Tibial nerve (tissue), 4 donors: ENCODE measurements around the gene PSMD8. TPM values are rescaled to one million over a fixed set of nuclear protein-coding genes. Genes with fewer than 3 reads are reported as not detected.
A peak's percentile ranks its signal among the peaks of the same experiment; 100 is the strongest.

Experiments
- DNase-seq, 2 donors: peaks; one replicate each; pipeline ENCODE4 v3.0.0-alpha.2; 2019; ENCODE audit warnings: low spot score in 2 of 2
- H3K27ac ChIP-seq, 4 donors: fragments of 200-600 bp; sonication (generic) in 3 of 4; one replicate each; pipeline ENCODE4 v1.5.1; 2017 to 2019; ENCODE audit warnings: mild to moderate bottlenecking in 1 of 4
- H3K27me3 ChIP-seq, 2 donors: fragments of 200-600 bp; sonication (generic) in 1 of 2; one replicate each; pipeline versions ENCODE4 v1.5.1 to v1.6.0; 2017 to 2019
- H3K36me3 ChIP-seq, 3 donors: fragments of 200-600 bp; sonication (generic); one replicate each; pipeline ENCODE4 v1.5.1; 2018 to 2019
- H3K4me1 ChIP-seq, 4 donors: fragments of 200-600 bp; sonication (generic) in 3 of 4; one replicate each; pipeline ENCODE4 v1.5.1; 2017 to 2019
- H3K4me3 ChIP-seq, 4 donors: fragments of 200-600 bp; sonication (generic) in 3 of 4; one replicate each; pipeline ENCODE4 v1.5.1; 2017 to 2019; ENCODE audit warnings: mild to moderate bottlenecking in 1 of 4, moderate library complexity in 1 of 4
- H3K9me3 ChIP-seq, 4 donors: fragments of 200-600 bp; sonication (generic) in 3 of 4; one replicate each; pipeline ENCODE4 v1.5.1; 2017 to 2019
- EP300 ChIP-seq, 2 donors: sonication (generic); formaldehyde crosslinking; IDR thresholded peaks; one replicate each; pipeline ENCODE4 v1.6.1; 2017; ENCODE audit warnings: antibody characterized with exemption in 2 of 2, mild to moderate bottlenecking in 1 of 2
- POLR2A ChIP-seq, 2 donors: fragments of 450-650 bp; IDR thresholded peaks; one replicate each; pipeline ENCODE4 v1.6.1; 2017; ENCODE audit warnings: antibody characterized with exemption in 2 of 2, mild to moderate bottlenecking in 2 of 2, moderate library complexity in 2 of 2
- WGBS, 2 donors: methylation state at CpG; one replicate each; pipeline ENCODE4 v1.1.5; 2018; 5-methylcytosine and 5-hydroxymethylcytosine counted together
- total RNA-seq, 4 donors: library from RNA; depleted of rRNA; stranded (reverse); fragments of >200 nt; gene quantifications; one replicate each; pipeline ENCODE4 v1.1.0, GENCODE V29; 2016
- TF ChIP-seq, protein P1 (sequence below), 5 experiments: fragments of 200-600 bp in 3 of 5; fragments of 450-650 bp in 2 of 5; sonication (generic) in 3 of 5; IDR thresholded peaks; one replicate each; pipeline ENCODE4 v1.5.1; 2016 to 2019; ENCODE audit warnings: antibody characterized with exemption in 5 of 5, mild to moderate bottlenecking in 3 of 5, moderate library complexity in 2 of 5

PSMD8 gene
- total RNA-seq, 4 donors from 2014 or later: 124 to 192 (median 174) TPM

DNA sequence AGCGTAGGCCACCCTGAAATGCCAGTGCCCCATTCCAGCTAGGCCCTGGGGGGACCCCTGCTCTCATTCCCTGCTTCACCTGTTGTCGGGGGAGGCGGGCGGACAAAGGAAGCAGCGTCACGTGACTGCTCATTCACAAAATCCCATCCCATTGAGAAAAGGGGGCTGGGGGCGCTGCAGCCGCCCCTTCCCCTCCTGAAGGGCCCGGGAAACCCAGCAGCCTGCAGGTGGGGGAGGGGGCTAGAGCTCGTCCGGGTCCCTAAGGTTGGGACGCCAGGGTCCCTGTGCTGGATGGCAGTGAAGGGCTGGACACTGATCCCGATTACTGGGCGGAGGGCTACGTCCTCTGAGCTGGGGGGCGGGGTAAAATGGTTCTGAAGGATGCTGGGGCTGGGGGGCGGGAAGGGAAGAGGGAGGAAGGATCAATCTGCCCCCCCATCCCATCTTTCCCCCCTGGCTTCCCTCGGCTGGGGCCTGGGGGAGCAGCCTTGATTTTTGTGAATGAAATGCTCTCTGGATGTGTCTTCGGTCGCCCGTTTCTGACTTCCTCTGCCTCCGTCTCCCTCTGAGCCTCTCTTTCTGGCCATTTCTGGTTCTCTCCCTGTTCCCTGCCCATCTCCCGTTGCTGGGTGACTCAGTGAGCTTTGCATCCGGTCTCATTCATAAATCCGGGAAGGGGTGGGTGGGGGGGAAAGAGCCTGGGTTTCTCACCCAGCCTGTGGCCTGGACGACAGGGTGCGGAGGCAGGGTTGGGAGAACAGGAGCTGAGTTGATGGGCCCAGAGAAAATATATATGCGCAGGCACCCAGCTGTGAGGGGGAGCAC lies 14.9 kb downstream of the PSMD8 start:
- no peak for DNase-seq
- peak overlapping the region in 3 of 4 donors; percentile 54 to 90 (median 82) for H3K27ac ChIP-seq
- H3K9me3 ChIP-seq: no peaks in the 10 kb centered on the region
- TF ChIP-seq POLR2A (IDR thresholded peaks at IDR 0.05) (no peak), EP300 (IDR thresholded peaks at IDR 0.05) (no peak)
- TF ChIP-seq, protein P1, sequence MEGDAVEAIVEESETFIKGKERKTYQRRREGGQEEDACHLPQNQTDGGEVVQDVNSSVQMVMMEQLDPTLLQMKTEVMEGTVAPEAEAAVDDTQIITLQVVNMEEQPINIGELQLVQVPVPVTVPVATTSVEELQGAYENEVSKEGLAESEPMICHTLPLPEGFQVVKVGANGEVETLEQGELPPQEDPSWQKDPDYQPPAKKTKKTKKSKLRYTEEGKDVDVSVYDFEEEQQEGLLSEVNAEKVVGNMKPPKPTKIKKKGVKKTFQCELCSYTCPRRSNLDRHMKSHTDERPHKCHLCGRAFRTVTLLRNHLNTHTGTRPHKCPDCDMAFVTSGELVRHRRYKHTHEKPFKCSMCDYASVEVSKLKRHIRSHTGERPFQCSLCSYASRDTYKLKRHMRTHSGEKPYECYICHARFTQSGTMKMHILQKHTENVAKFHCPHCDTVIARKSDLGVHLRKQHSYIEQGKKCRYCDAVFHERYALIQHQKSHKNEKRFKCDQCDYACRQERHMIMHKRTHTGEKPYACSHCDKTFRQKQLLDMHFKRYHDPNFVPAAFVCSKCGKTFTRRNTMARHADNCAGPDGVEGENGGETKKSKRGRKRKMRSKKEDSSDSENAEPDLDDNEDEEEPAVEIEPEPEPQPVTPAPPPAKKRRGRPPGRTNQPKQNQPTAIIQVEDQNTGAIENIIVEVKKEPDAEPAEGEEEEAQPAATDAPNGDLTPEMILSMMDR (IDR thresholded peaks at IDR 0.05): no peak
- peak overlapping the region in 3 of 4 donors; percentile 47 to 59 (median 48) for H3K4me3 ChIP-seq
- H3K27me3 ChIP-seq: peaks cover 0 to 17% of the 10 kb centered on the region in 2 donors
- WGBS, 2 donors: 3 to 4% methylated on average over 22 to 28 of the region's 28 CpGs
- H3K36me3 ChIP-seq: peaks cover 0 to 17% (median 0%) of the 10 kb centered on the region in 3 donors
- peaks cover 0 to 46% (median 23%) of the 10 kb centered on the region in 4 donors for H3K4me1 ChIP-seq

- whole genome bisulfite sequencing, 2 donors: 42 to 44% methylated on average over 15 to 22 of the region's 22 CpGs
- H3K27me3 ChIP-seq: peaks cover 0 to 22% of the 10 kb centered on the region in 2 donors
- H3K4me3 ChIP-seq: no peak overlapping the region
- H3K27ac ChIP-seq: peak overlapping the region in 2 of 4 donors; percentile 82 to 90
- peaks cover 0 to 50% (median 23%) of the 10 kb centered on the region in 4 donors for H3K4me1 ChIP-seq
- peaks cover 0 to 8% (median 0%) of the 10 kb centered on the region in 3 donors for H3K36me3 ChIP-seq
- TF ChIP-seq EP300 (IDR thresholded peaks at IDR 0.05) (no peak), POLR2A (IDR thresholded peaks at IDR 0.05) (no peak)
- TF ChIP-seq, protein P1 (IDR thresholded peaks at IDR 0.05): no peak
- no peak for DNase-seq
- H3K9me3 ChIP-seq: no peaks in the 10 kb centered on the region
These were observed 15.9 kb downstream of the PSMD8 start for GRCh38 chr19:38389957-38390924.

- DNase-seq: no peak
- 58 to 70% methylated on average over 8 of the region's 8 CpGs for WGBS, 2 donors
- Histone ChIP-seq H3K9me3 (no peaks in the 10 kb centered on the region), H3K36me3 (peaks cover 0 to 6% (median 0%) of the 10 kb centered on the region in 3 donors), H3K4me3 (no peak overlapping the region), H3K27me3 (peaks cover 0 to 27% of the 10 kb centered on the region in 2 donors), H3K4me1 (peaks cover 0 to 40% (median 16%) of the 10 kb centered on the region in 4 donors), H3K27ac (no peak overlapping the region)
- no peak for TF ChIP-seq POLR2A (IDR thresholded peaks at IDR 0.05)
- no peak for TF ChIP-seq EP300 (IDR thresholded peaks at IDR 0.05)
- TF ChIP-seq, protein P1 (IDR thresholded peaks at IDR 0.05): no peak
These were observed 17.6 kb downstream of the PSMD8 start for GRCh38 chr19:38391911-38392464.

DNA sequence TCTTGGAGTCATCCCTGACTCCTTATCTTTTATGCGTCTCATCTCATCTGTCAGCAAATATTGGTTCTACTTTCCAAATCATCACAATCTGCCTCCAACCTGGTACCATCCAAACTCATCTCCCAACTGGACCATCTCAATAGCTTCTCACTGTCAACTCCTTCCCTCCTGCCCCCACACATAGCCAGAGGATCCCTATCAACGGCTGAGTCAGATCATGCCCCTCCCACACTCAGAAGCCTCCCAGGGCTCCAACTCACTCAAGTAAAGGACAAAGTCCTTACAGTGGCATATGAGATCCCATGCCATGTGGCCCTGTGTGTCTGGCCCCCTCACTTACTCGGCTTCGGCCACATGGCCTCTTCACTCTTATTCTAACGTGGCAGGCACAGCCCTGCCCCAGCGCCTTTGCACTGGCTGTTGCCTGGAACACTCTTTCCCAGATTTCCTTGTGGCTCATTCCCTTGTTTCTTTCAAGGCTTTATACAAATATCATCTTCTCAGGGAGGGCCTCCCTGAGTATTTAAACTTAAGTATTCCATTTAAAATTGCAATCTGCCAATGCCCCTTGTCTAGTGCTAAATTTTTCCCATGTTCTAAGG lies 18.4 kb downstream of the PSMD8 start:
- peaks cover 0 to 6% (median 0%) of the 10 kb centered on the region in 3 donors for H3K36me3 ChIP-seq
- DNase-seq: no peak
- 61 to 70% methylated on average over 6 of the region's 6 CpGs for WGBS, 2 donors
- peaks cover 0 to 34% of the 10 kb centered on the region in 2 donors for H3K27me3 ChIP-seq
- H3K4me1 ChIP-seq: peaks cover 0 to 32% (median 10%) of the 10 kb centered on the region in 4 donors
- no peaks in the 10 kb centered on the region for H3K9me3 ChIP-seq
- H3K4me3 ChIP-seq: no peak overlapping the region
- no peak for TF ChIP-seq EP300 (IDR thresholded peaks at IDR 0.05)
- TF ChIP-seq POLR2A (IDR thresholded peaks at IDR 0.05): no peak
- TF ChIP-seq, protein P1 (IDR thresholded peaks at IDR 0.05): no peak
- H3K27ac ChIP-seq: no peak overlapping the region
